Activated CD4-positive, alpha-beta T cell treated with anti-CD3 and anti-CD28 coated beads for 4 hours (primary cell): Measurements from ENCODE around the gene OR4D2.

Source experiments
- DNase-seq, 2 donors: peaks; one replicate each; pipeline ENCODE4 v3.0.0-alpha.2; 2020

OR4D2 gene

GRCh38 chr17:58217766-58218165 is 51.0 kb downstream of the OR4D2 start:
- no peak for DNase-seq

- DNase-seq = peak; percentile 91
Measured at GRCh38 chr17:58219007-58219788, 52.4 kb downstream of the OR4D2 start, which contains the start of gene MKS1. MKS1 (minus strand) TSS chr17:58219255; CDS start chr17:58219230, 25 bp downstream.

GRCh38 chr17:58219789-58220183 is 53.0 kb downstream of the OR4D2 start:
- no peak for DNase-seq
